Thyroid gland (tissue), 4 donors: Measurements from ENCODE around the gene HIVEP2. TPM values are rescaled to one million over a fixed set of nuclear protein-coding genes. Genes with fewer than 3 reads are reported as not detected.

Source experiments
- DNase-seq, 2 donors: peaks; one replicate each; pipeline ENCODE4 v3.0.0-alpha.2; 2019
- H3K27ac ChIP-seq, 3 donors: fragments of 200-600 bp; sonication (generic); 1 replicate in 2 of 3; 2 replicates in 1 of 3; pipeline ENCODE4 v1.5.1; 2016 to 2019; ENCODE audit warnings: mild to moderate bottlenecking in 1 of 3, moderate library complexity in 1 of 3
- H3K27me3 ChIP-seq: fragments of 200-600 bp; sonication (generic); one replicate; pipeline ENCODE4 v1.5.1; 2019
- H3K36me3 ChIP-seq, 2 donors: fragments of 200-600 bp; sonication (generic); one replicate each; pipeline ENCODE4 v1.5.1; 2016 to 2019
- H3K4me1 ChIP-seq, 2 donors: fragments of 200-600 bp; sonication (generic); one replicate each; pipeline ENCODE4 v1.5.1; 2017 to 2019
- H3K4me3 ChIP-seq, 3 donors: fragments of 200-600 bp; sonication (generic); replicated peaks in 1 of 3; 1 replicate in 2 of 3; 2 replicates in 1 of 3; pipeline ENCODE4 v1.5.1; 2016; ENCODE audit warnings: mild to moderate bottlenecking in 1 of 3
- H3K9me3 ChIP-seq: fragments of 200-600 bp; sonication (generic); one replicate; pipeline ENCODE4 v1.5.1; 2017
- CTCF ChIP-seq, 6 experiments: fragments of 200-600 bp in 3 of 6; fragments of 450-650 bp in 3 of 6; sonication (generic) in 3 of 6; IDR thresholded peaks; one replicate each; pipeline ENCODE4 v1.5.1; 2016 to 2019; ENCODE audit warnings: antibody characterized with exemption in 6 of 6, mild to moderate bottlenecking in 2 of 6, inconsistent platforms in 1 of 6, moderate library complexity in 1 of 6
- POLR2A ChIP-seq, 2 donors: fragments of 450-650 bp; IDR thresholded peaks; one replicate each; pipeline ENCODE4 v1.6.1; 2017; ENCODE audit warnings: antibody characterized with exemption in 2 of 2, mild to moderate bottlenecking in 2 of 2, moderate library complexity in 1 of 2
- WGBS, 2 donors: methylation state at CpG; one replicate each; pipeline ENCODE4 v1.1.5; 2017; 5-methylcytosine and 5-hydroxymethylcytosine counted together
- intact Hi-C: fragments of 100-400 bp; cut with DNase I; formaldehyde crosslinking; loops from one replicate; pipeline ENCODE4 v1.15.1; 2023
- total RNA-seq, 4 donors: library from RNA; depleted of rRNA; stranded (reverse); fragments of >200 nt; gene quantifications; one replicate each; pipeline ENCODE4 v1.2.3, GENCODE V29; 2016

HIVEP2 gene
- total RNA-seq, 4 donors from 2014 or later: 23.3 to 41.8 (median 26.4) TPM

DNA sequence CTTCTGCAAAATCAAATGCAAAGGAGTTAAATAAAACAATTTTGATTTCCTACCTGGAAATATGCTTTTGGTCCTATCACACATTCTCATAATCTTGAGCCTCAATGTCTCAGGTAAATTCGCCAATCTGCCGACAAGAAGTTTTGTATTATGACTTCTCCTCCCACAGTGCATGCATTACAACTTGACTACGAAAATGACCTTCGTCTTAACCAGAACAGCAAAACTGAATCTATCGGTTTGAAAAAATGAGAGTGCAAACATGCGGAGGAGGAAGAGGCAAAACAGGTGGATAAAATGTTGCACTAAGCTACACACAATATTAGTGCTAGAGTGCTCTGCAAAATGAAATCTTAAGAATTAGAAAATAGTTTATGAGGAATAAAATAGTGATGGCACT lies 43.4 kb downstream of the HIVEP2 start:
- Histone ChIP-seq H3K4me3 (no peak overlapping the region), H3K27me3 (no peaks in the 10 kb centered on the region), H3K4me1 (peaks cover 6 to 9% of the 10 kb centered on the region in 2 donors), H3K36me3 (no peaks in the 10 kb centered on the region), H3K27ac (no peak overlapping the region), H3K9me3 (no peaks in the 10 kb centered on the region)
- intact Hi-C loops: no loop called here
- 92 to 94% methylated on average over 6 of the region's 6 CpGs for WGBS, 2 donors
- TF ChIP-seq CTCF (IDR thresholded peaks at IDR 0.05) (no peak), POLR2A (IDR thresholded peaks at IDR 0.05) (no peak)
- DNase-seq: no peak

GRCh38 chr6:142900227-142900971 lies 44.6 kb downstream of the HIVEP2 start:
- intact Hi-C loops: no loop called here
- Histone ChIP-seq H3K4me3 (no peak overlapping the region), H3K27ac (no peak overlapping the region), H3K4me1 (peaks cover 6 to 9% of the 10 kb centered on the region in 2 donors), H3K36me3 (no peaks in the 10 kb centered on the region), H3K9me3 (no peaks in the 10 kb centered on the region), H3K27me3 (no peaks in the 10 kb centered on the region)
- DNase-seq: no peak
- 68 to 71% methylated on average over 10 of the region's 10 CpGs for WGBS, 2 donors
- TF ChIP-seq CTCF (IDR thresholded peaks at IDR 0.05) (no peak), POLR2A (IDR thresholded peaks at IDR 0.05) (no peak)

DNA sequence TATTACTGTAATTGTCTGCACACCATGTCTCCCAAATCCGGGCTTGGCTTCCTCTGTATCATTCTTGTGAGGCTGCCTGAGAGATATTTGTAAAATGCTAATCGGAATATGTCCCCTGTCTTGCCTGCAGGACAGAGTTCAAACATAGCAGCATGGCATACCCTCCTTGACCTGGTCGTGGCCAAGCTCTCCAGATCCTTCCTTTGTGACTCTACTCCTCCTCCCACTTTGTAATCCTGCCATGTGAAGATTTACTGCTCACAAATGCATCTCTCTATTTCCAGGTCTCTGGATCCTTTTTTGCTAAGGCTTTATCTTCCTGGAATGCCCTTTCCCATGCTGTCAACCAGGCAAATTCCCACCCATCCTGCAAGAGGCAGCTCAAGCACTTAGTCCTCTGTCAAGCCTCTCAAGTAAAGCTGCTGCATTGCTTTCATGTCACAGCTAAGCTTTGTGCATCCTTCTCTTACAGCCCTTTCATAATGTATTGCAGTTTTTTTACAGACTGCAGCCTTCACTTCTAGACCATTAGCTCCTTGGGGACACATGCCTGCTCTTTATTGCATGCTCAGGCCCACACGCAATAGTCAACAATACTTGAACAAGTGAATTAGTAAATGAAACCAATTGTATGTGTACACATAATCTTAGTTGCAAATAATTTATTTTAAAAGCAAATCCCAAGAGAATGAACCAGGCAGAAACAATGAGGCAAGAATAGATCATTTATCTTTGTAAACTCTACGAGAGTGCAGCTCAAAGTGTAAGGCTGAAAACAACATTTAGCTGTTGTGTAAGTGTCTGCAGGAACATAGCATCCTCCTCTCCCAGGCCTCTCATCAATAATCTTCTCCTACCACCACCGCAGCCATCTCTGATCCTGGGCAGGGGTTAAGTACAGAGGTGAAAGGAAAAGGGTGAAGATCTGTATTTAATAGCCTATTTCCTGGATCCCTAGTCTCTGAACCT lies 45.8 kb downstream of the HIVEP2 start:
- Histone ChIP-seq H3K27me3 (no peaks in the 10 kb centered on the region), H3K4me3 (no peak overlapping the region), H3K4me1 (peaks cover 6 to 9% of the 10 kb centered on the region in 2 donors), H3K27ac (no peak overlapping the region), H3K9me3 (no peaks in the 10 kb centered on the region), H3K36me3 (no peaks in the 10 kb centered on the region)
- TF ChIP-seq CTCF (IDR thresholded peaks at IDR 0.05): no peak
- no peak for TF ChIP-seq POLR2A (IDR thresholded peaks at IDR 0.05)
- intact Hi-C loops: no loop called here
- no peak for DNase-seq
- 85 to 86% methylated on average over 6 of the region's 6 CpGs for WGBS, 2 donors

DNA sequence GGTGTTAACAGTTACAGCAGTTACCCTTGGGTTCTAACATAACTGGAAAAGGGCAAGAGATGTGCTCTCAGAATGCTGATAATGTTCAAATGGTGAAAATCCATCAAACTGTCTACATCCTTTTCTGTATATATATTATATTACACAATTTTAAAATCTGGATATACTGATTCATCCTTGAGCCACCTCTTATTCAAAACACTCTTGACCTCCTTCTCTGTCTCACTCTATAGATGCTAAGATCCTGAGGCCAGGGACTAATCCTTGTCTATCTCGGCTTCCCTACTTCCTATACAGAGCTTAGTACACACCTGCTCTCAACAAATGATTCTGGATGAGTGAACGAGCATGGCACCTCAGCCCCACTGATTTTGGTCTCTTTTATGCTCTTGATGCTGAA lies 47.3 kb downstream of the HIVEP2 start:
- no peak overlapping the region for H3K4me3 ChIP-seq
- no peaks in the 10 kb centered on the region for H3K9me3 ChIP-seq
- TF ChIP-seq POLR2A (IDR thresholded peaks at IDR 0.05) (no peak), CTCF (IDR thresholded peaks at IDR 0.05) (no peak)
- no peaks in the 10 kb centered on the region for H3K27me3 ChIP-seq
- intact Hi-C loops: no loop called here
- WGBS, 2 donors: 89 to 95% methylated on average over 2 of the region's 2 CpGs
- no peak overlapping the region for H3K27ac ChIP-seq
- H3K4me1 ChIP-seq: peaks cover 1 to 4% of the 10 kb centered on the region in 2 donors
- DNase-seq: no peak
- no peaks in the 10 kb centered on the region for H3K36me3 ChIP-seq

DNA sequence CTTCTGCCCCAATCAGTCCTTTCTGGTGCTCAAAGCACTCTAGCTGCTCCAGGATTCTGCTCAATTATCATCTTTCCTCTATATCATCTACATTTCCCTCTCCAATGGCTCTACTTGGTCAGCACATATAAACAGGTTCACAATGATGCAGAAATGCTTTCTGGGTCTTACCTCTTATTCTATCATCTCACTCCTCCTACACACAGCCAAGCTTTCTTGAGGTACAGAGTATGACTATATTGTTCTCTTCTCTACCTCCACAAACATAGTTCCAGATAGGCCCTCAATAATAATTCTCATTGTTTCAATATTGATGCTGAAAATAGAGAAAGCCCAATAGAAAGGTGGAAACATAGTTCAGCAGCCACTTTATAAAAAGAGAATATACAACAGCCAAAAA lies 48.2 kb downstream of the HIVEP2 start:
- TF ChIP-seq CTCF (IDR thresholded peaks at IDR 0.05): no peak
- TF ChIP-seq POLR2A (IDR thresholded peaks at IDR 0.05): no peak
- DNase-seq: no peak
- no peak overlapping the region for H3K27ac ChIP-seq
- no peaks in the 10 kb centered on the region for H3K36me3 ChIP-seq
- peaks cover 2 to 3% of the 10 kb centered on the region in 2 donors for H3K4me1 ChIP-seq
- no peak overlapping the region for H3K4me3 ChIP-seq
- H3K27me3 ChIP-seq: no peaks in the 10 kb centered on the region
- intact Hi-C loops: no loop called here
- H3K9me3 ChIP-seq: no peaks in the 10 kb centered on the region
